K562 (cell line): Measurements from ENCODE around the gene NBPF4. TPM values are rescaled to one million over a fixed set of nuclear protein-coding genes. Genes with fewer than 3 reads are reported as not detected.
"Not testable (repeated sequence)": the region's sequence is repeated elsewhere in the genome, so short reads cannot be mapped to it uniquely, and the experiment has no call there.

ENCODE experiments used
- ATAC-seq: fragments of 200-7000 bp; cut with Tn5 transposase; 3 replicates; pipeline ENCODE4 v1.9.1; 2020; ENCODE audit warnings: moderate library complexity
- BruUV-seq: library from RNA; stranded (reverse); fragments of 400-500 nt; replicated peaks from 2 replicates; lab custom pipeline; 2021; lab: Mats Ljungman, UMichigan
- CTCF ChIA-PET: fragments of 300-600 bp; formaldehyde crosslinking; extraction: SDS; loops from one replicate; lab custom pipeline; 2021; ENCODE audit warnings: low intra/inter-chr PET ratio; lab: Yijun Ruan, JAX
- POLR2A ChIA-PET: fragments of 300-600, 350-650 bp; sonication (Branson Sonifier 250); formaldehyde crosslinking; extraction: SDS; loops from one replicate; lab custom pipeline; 2021; ENCODE audit warnings: antibody characterized with exemption, inconsistent platforms; lab: Yijun Ruan, JAX
- DNase-seq, 4 experiments: peaks; one replicate each; pipeline versions ENCODE4 v3.0.0 to v3.0.0-alpha.2; 2011 to 2018; ENCODE audit warnings: low spot score in 3 of 4, mixed read lengths in 3 of 4; ENCODE audit errors: extremely low read depth in 1 of 4
- FAIRE-seq: peaks from 2 replicates; lab custom pipeline; 2011; peaks lifted over from hg19 to GRCh38; lab: Jason Lieb, UNC
- H2AFZ ChIP-seq: 2 replicates; pipeline ENCODE4 v1.6.0; 2011; ENCODE audit warnings: low read depth, low read length, control low read depth, inconsistent platforms
- H3K27ac ChIP-seq: fragments of 200-600 bp; 3 replicates; pipeline ENCODE4 v1.8.0; 2011; ENCODE audit warnings: low read depth, mild to moderate bottlenecking, control low read depth, inconsistent platforms, low read length, moderate library complexity, mixed read lengths; ENCODE audit errors: extremely low read depth
- H3K27me3 ChIP-seq, 2 experiments: fragments of 300-600 bp in 1 of 2; 2 replicates in 1 of 2; 3 replicates in 1 of 2; pipeline versions ENCODE4 v1.6.0 to v1.8.0; 2011; ENCODE audit warnings: inconsistent platforms in 2 of 2, low read length in 2 of 2, mild to moderate bottlenecking in 1 of 2, mixed read lengths in 1 of 2, moderate library complexity in 1 of 2; ENCODE audit not compliant: control insufficient read depth in 2 of 2, insufficient read depth in 2 of 2
- H3K36me3 ChIP-seq: fragments of 300-600 bp; 3 replicates; pipeline ENCODE4 v1.8.0; 2011; ENCODE audit warnings: mild to moderate bottlenecking, low read length, inconsistent platforms; ENCODE audit not compliant: control insufficient read depth, insufficient read depth
- H3K4me1 ChIP-seq, 2 experiments: fragments of 200-600 bp in 1 of 2; replicated peaks in 1 of 2; 2 replicates in 1 of 2; 3 replicates in 1 of 2; pipeline versions ENCODE4 v1.5.1 to v1.8.0; 2011; ENCODE audit warnings: inconsistent platforms in 2 of 2, low read length in 2 of 2, mild to moderate bottlenecking in 1 of 2, mixed read lengths in 1 of 2, moderate library complexity in 1 of 2; ENCODE audit not compliant: control insufficient read depth in 2 of 2, insufficient read depth in 2 of 2
- H3K4me2 ChIP-seq: 2 replicates; pipeline ENCODE4 v1.6.1; 2011; ENCODE audit warnings: low read length, control low read depth, inconsistent platforms, mixed read lengths; ENCODE audit not compliant: insufficient read depth
- H3K4me3 ChIP-seq: fragments of 200-600 bp; sonication (generic), shearing (Covaris generic); 2 replicates; pipeline ENCODE4 v1.5.1; 2016; ENCODE audit warnings: control low read depth, inconsistent platforms
- H3K79me2 ChIP-seq: fragments of 200-600 bp; 3 replicates; pipeline ENCODE4 v1.8.0; 2011; ENCODE audit warnings: low read length, inconsistent platforms; ENCODE audit not compliant: control insufficient read depth, insufficient read depth
- H3K9ac ChIP-seq, 2 experiments: 2 replicates each; pipeline versions ENCODE4 v1.6.0 to v1.6.1; 2011; ENCODE audit warnings: low read depth in 2 of 2, low read length in 2 of 2, control low read depth in 1 of 2, inconsistent platforms in 1 of 2, mild to moderate bottlenecking in 1 of 2, mixed read lengths in 1 of 2; ENCODE audit not compliant: insufficient read depth in 1 of 2
- H3K9me1 ChIP-seq: one replicate; pipeline ENCODE4 v1.6.0; 2011; ENCODE audit warnings: inconsistent platforms, mild to moderate bottlenecking, low read length, moderate library complexity; ENCODE audit not compliant: control insufficient read depth, insufficient read depth
- H3K9me3 ChIP-seq: replicated peaks from 2 replicates; pipeline ENCODE4 v1.5.1; 2011; ENCODE audit warnings: low read depth, low read length, inconsistent platforms; ENCODE audit not compliant: control insufficient read depth, insufficient read depth
- H4K20me1 ChIP-seq: replicated peaks from 2 replicates; pipeline ENCODE4 v1.6.1; 2011; ENCODE audit warnings: low read length, inconsistent platforms, mixed read lengths; ENCODE audit not compliant: control insufficient read depth, insufficient read depth
- ARID1B ChIP-seq: fragments of 450-650 bp; IDR thresholded peaks from 2 replicates; pipeline ENCODE4 v1.6.1; 2016; ENCODE audit warnings: antibody characterized with exemption, mild to moderate bottlenecking, inconsistent platforms
- ATF3 ChIP-seq, 2 experiments: fragments of 450-650 bp in 1 of 2; sonication (generic) in 1 of 2; formaldehyde crosslinking in 1 of 2; IDR thresholded peaks in 1 of 2; conservative IDR thresholded peaks in 1 of 2; 2 replicates each; pipeline versions ENCODE4 v1.6.1 to v1.8.1; 2016 to 2023; ENCODE audit warnings: mild to moderate bottlenecking in 2 of 2, moderate library complexity in 2 of 2, inconsistent platforms in 1 of 2, missing genetic modification reagents in 1 of 2
- FOSL1 ChIP-seq: fragments of 200-800 bp; sonication (Bioruptor generic); conservative IDR thresholded peaks from 2 replicates; pipeline ENCODE4 v1.6.1; 2016; ENCODE audit warnings: missing genetic modification characterization, missing compliant biosample characterization
- JUND ChIP-seq, 2 experiments: IDR thresholded peaks; 2 replicates in 1 of 2; 3 replicates in 1 of 2; pipeline ENCODE4 v1.6.1; 2011; ENCODE audit warnings: borderline replicate concordance in 2 of 2, low read depth in 2 of 2, low read length in 2 of 2, improper control_type of control experiment in 1 of 2, missing biosample characterization in 1 of 2, missing genetic modification characterization in 1 of 2, missing genetic modification reagents in 1 of 2
- NFIC ChIP-seq: fragments of 450-650 bp; IDR thresholded peaks from 2 replicates; pipeline ENCODE4 v1.6.1; 2017; ENCODE audit warnings: mild to moderate bottlenecking, inconsistent platforms
- NFIX ChIP-seq: fragments of 250-450 bp; sonication (Bioruptor Pico); IDR thresholded peaks from 2 replicates; pipeline ENCODE4 v1.4.0; 2020; ENCODE audit warnings: low read depth, mild to moderate bottlenecking, moderate library complexity
- WGBS: fragments of 100-300 bp; shearing (Covaris generic); methylation state at CpG from one replicate; pipeline ENCODE4 v1.1.6; 2016; ENCODE audit warnings: low coverage, mixed read lengths; ENCODE audit not compliant: insufficient coverage; ENCODE audit errors: missing lambda C conversion rate; 5-methylcytosine and 5-hydroxymethylcytosine counted together
- in situ Hi-C: fragments of 300-500 bp; cut with MboI; formaldehyde crosslinking; loops from 4 replicates; pipeline ENCODE4 v1.15.0; 2018; ENCODE audit warnings: inconsistent platforms, mixed read lengths
- intact Hi-C: fragments of 100-400 bp; cut with micrococcal nuclease; formaldehyde crosslinking; loops from 2 replicates; pipeline ENCODE4 v1.14.2; 2022
- polyA plus RNA-seq, 8 experiments: library from polyadenylated mRNA; depleted of rRNA in 4 of 8; stranded (reverse) in 5 of 8; unstranded in 3 of 8; fragments of >200 nt; fragmentation: Nextera tagmentation in 2 of 8; fragmentation: Illumina TruSeq in 1 of 8; extraction: Ambion mirVana in 2 of 8; extraction: Trizol in 1 of 8; gene quantifications; 2 replicates each; pipeline versions ENCODE4 v1.2.1 to v1.2.3, GENCODE V29; 2011 to 2014; ENCODE audit warnings: inconsistent platforms in 1 of 8, missing spikeins in 1 of 8
- total RNA-seq, 7 experiments: library from RNA; depleted of rRNA in 6 of 7; stranded (reverse); fragments of >200 nt in 6 of 7; fragmentation: Illumina TruSeq in 2 of 7; extraction: Trizol in 2 of 7; gene quantifications; 2 replicates each; pipeline versions ENCODE4 v1.2.1 to v1.2.3, GENCODE V29; 2011 to 2021; ENCODE audit warnings: low replicate concordance in 1 of 7

Gene NBPF4
- total and polyA plus RNA-seq, 9 of the 15 experiments (the other 6 are each of a cell fraction or from before 2014, with no cell fraction given): 3.6 to 10.4 (median 5.9) TPM

GRCh38 chr1:108217515-108218174 is 26.2 kb downstream of the NBPF4 start:
- POLR2A ChIA-PET: not testable (repeated sequence)
- TF ChIP-seq NFIC (peak; percentile 94), FOSL1 (tag) (peak; percentile 15; the same call in 1 of the 2 replicates), NFIX (CRISPR knock-in tag) (peak; percentile 50)
- TF ChIP-seq, all 486 proteins: peak for 3; not testable (repeated sequence) for 483

DNA sequence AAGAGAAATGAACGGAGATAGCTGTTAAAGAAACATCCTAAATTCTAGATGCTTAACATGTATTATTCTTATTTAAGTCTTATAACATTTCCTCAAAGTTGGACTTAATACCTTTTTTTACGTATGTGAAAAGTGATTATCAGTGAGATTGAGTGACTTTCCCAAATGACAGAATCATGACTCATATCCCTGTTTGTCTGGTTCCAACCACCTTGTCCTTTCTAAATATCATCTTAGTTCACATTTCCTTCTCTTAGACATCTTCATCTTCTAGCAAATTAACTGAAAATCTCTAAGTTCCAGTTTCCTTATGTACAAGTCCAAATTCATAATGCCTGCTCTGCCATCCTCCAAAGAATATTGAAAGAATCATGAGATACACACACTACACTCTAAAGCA is 26.9 kb downstream of the NBPF4 start:
- FAIRE-seq; H3K27me3 ChIP-seq; H2AFZ ChIP-seq; H3K9me1 ChIP-seq; H3K9me3 ChIP-seq; H3K27ac ChIP-seq; CTCF ChIA-PET; H4K20me1 ChIP-seq; intact Hi-C loops; BruUV-seq; H3K4me3 ChIP-seq; H3K4me2 ChIP-seq; H3K36me3 ChIP-seq; ATAC-seq; DNase-seq; H3K79me2 ChIP-seq; POLR2A ChIA-PET; H3K4me1 ChIP-seq; H3K9ac ChIP-seq; TF ChIP-seq JUND (tag; IDR thresholded peaks at IDR 0.05; ENCODE audit: borderline replicate concordance, low read depth, low read length); ATF3 (CRISPR knock-in tag; conservative IDR thresholded peaks at IDR 0.05): not testable (repeated sequence)
- 14% methylated on average over 2 of the region's 2 CpGs for WGBS
- TF ChIP-seq JUND (IDR thresholded peaks at IDR 0.05; ENCODE audit: borderline replicate concordance, low read depth, low read length) (peak; percentile 38; the same call in 1 of the 2 replicates), ATF3 (IDR thresholded peaks at IDR 0.05) (peak; percentile 28; the same call in 1 of the 2 replicates), ARID1B (0 out of 2 replicates have a peak, but pooled peaks have one; percentile 26), FOSL1 (tag) (peak; percentile 91)
- in situ Hi-C loops: loop anchor here (10.0 to 25.0 kb wide), 2 partner anchors 108 to 245 kb away; partner anchors contain the start of gene NBPF6

More at GRCh38 chr1:108217515-108218174, 26.2 kb downstream of the NBPF4 start:
- H3K36me3 ChIP-seq, H3K4me3 ChIP-seq, DNase-seq, H2AFZ ChIP-seq, FAIRE-seq, H3K27me3 ChIP-seq, CTCF ChIA-PET, intact Hi-C loops, H3K79me2 ChIP-seq, H4K20me1 ChIP-seq, BruUV-seq, H3K9me1 ChIP-seq, H3K9me3 ChIP-seq, H3K4me1 ChIP-seq, H3K9ac ChIP-seq, H3K4me2 ChIP-seq, H3K27ac ChIP-seq: not testable (repeated sequence)
- 44% methylated on average over 14 of the region's 14 CpGs for WGBS
- in situ Hi-C loops: loop anchor here (10.0 to 25.0 kb wide), 2 partner anchors 107 to 245 kb away; partner anchors contain the start of gene NBPF6
- ATAC-seq: 0 out of 3 replicates have a peak, but pooled peaks have one; percentile 19
